Fibroblast of lung (primary cell): ENCODE measurements around the gene RNASE8. TPM values are rescaled to one million over a fixed set of nuclear protein-coding genes. Genes with fewer than 3 reads are reported as not detected.

Source experiments
- DNase-seq, 2 donors: peaks; one replicate each; pipeline versions ENCODE4 v3.0.0 to v3.0.0-alpha.2; 2010; ENCODE audit warnings: low read depth in 2 of 2
- H2AFZ ChIP-seq: 2 replicates; pipeline ENCODE4 v1.5.1; 2012; ENCODE audit warnings: low read length, control low read depth, inconsistent platforms
- H3K27ac ChIP-seq: 2 replicates; pipeline ENCODE4 v1.5.1; 2011; ENCODE audit warnings: low read length, control low read depth; ENCODE audit not compliant: insufficient read depth
- H3K27me3 ChIP-seq: 2 replicates; pipeline ENCODE4 v1.5.1; 2011; ENCODE audit warnings: mild to moderate bottlenecking, low read length; ENCODE audit not compliant: control insufficient read depth, insufficient read depth
- H3K36me3 ChIP-seq: 2 replicates; pipeline ENCODE4 v1.5.1; 2011; ENCODE audit warnings: low read length; ENCODE audit not compliant: control insufficient read depth, insufficient read depth
- H3K4me1 ChIP-seq: 2 replicates; pipeline ENCODE4 v1.5.1; 2011; ENCODE audit warnings: low read length; ENCODE audit not compliant: control insufficient read depth, insufficient read depth; ENCODE audit errors: extremely low read depth
- H3K4me2 ChIP-seq: 2 replicates; pipeline ENCODE4 v1.5.1; 2011; ENCODE audit warnings: low read length, control low read depth; ENCODE audit not compliant: insufficient read depth; ENCODE audit errors: extremely low read depth
- H3K4me3 ChIP-seq, 4 experiments: fragments of 200-600 bp in 1 of 4; sonication (generic) in 1 of 4; replicated peaks in 1 of 4; 2 replicates each; pipeline ENCODE4 v1.5.1; 2011 to 2016; ENCODE audit warnings: low read length in 4 of 4, low read depth in 3 of 4, mild to moderate bottlenecking in 3 of 4, control low read depth in 2 of 4, inconsistent platforms in 1 of 4, mixed read lengths in 1 of 4; ENCODE audit not compliant: insufficient read depth in 1 of 4; ENCODE audit errors: control extremely low read depth in 1 of 4
- H3K79me2 ChIP-seq: 2 replicates; pipeline ENCODE4 v1.5.1; 2012; ENCODE audit warnings: mild to moderate bottlenecking, low read length, inconsistent platforms; ENCODE audit not compliant: control insufficient read depth, insufficient read depth
- H3K9ac ChIP-seq: 2 replicates; pipeline ENCODE4 v1.5.1; 2011; ENCODE audit warnings: mild to moderate bottlenecking, low read length, control low read depth; ENCODE audit not compliant: insufficient read depth
- H3K9me3 ChIP-seq: 2 replicates; pipeline ENCODE4 v1.5.1; 2012; ENCODE audit warnings: low read depth, low read length; ENCODE audit not compliant: control insufficient read depth, insufficient read depth
- H4K20me1 ChIP-seq: 2 replicates; pipeline ENCODE4 v1.5.1; 2011; ENCODE audit warnings: low read length; ENCODE audit not compliant: control insufficient read depth, insufficient read depth; ENCODE audit errors: extremely low read depth
- CTCF ChIP-seq, 2 donors: IDR thresholded peaks in 1 of 2; conservative IDR thresholded peaks in 1 of 2; 1 replicate in 1 of 2; 2 replicates in 1 of 2; pipeline ENCODE4 v1.5.1; 2011 to 2012; ENCODE audit warnings: low read length in 2 of 2, control low read depth in 1 of 2, inconsistent platforms in 1 of 2, low read depth in 1 of 2, mild to moderate bottlenecking in 1 of 2
- EZH2 ChIP-seq: IDR thresholded peaks from 2 replicates; pipeline ENCODE4 v1.5.1; 2012; ENCODE audit warnings: low read length, control low read depth, mild to moderate bottlenecking; ENCODE audit errors: missing control alignments
- polyA plus RNA-seq, 2 donors: library from polyadenylated mRNA; depleted of rRNA in 1 of 2; stranded (reverse) in 1 of 2; unstranded in 1 of 2; fragments of >200 nt; gene quantifications; 2 replicates each; pipeline ENCODE4 v1.2.1, GENCODE V29; 2011 to 2012; ENCODE audit warnings: missing spikeins in 1 of 2
- total RNA-seq: library from RNA; depleted of rRNA; stranded (reverse); fragments of >200 nt; gene quantifications from 2 replicates; pipeline ENCODE4 v1.2.1, GENCODE V29; 2014

RNASE8 gene
- total and polyA plus RNA-seq, 2 donors (not counting 1 experiment from before 2014, with no cell fraction given): not detected

DNA sequence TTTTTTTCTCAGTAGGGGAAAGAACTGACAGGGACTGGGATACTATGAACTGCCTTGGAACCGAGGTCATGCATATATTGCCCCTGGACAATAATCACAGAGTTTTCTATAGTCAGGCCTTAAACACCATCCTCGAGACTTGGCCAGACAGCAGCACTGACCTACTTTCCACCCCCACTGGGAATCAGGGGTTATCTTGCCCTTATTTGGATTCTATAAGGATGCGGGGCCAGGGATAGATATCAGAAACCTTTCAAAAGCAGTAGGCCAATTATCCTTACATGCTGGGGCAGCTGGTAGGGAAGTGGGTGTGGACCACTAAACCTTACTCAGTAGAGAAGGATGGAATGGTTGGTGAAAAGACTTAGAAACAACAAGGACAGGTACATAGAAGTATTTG is 38.8 kb downstream of the RNASE8 start:
- Histone ChIP-seq H3K27me3 (no peaks in the 10 kb centered on the region), H3K36me3 (peaks cover 2% of the 10 kb centered on the region), H3K27ac (no peak overlapping the region), H3K9me3 (no peaks in the 10 kb centered on the region), H3K4me2 (no peak overlapping the region), H3K4me3 (no peak overlapping the region), H2AFZ (no peak overlapping the region), H4K20me1 (no peaks in the 10 kb centered on the region), H3K4me1 (peaks cover 3% of the 10 kb centered on the region), H3K9ac (no peak overlapping the region), H3K79me2 (no peaks in the 10 kb centered on the region)
- no peak for TF ChIP-seq EZH2
- no peak for TF ChIP-seq CTCF (conservative IDR thresholded peaks at IDR 0.05 in 1 of 2, IDR thresholded peaks at IDR 0.05 in 1 of 2; ENCODE audit: low read depth in 1 of 2, low read length in 2 of 2)
- no peak for DNase-seq

DNA sequence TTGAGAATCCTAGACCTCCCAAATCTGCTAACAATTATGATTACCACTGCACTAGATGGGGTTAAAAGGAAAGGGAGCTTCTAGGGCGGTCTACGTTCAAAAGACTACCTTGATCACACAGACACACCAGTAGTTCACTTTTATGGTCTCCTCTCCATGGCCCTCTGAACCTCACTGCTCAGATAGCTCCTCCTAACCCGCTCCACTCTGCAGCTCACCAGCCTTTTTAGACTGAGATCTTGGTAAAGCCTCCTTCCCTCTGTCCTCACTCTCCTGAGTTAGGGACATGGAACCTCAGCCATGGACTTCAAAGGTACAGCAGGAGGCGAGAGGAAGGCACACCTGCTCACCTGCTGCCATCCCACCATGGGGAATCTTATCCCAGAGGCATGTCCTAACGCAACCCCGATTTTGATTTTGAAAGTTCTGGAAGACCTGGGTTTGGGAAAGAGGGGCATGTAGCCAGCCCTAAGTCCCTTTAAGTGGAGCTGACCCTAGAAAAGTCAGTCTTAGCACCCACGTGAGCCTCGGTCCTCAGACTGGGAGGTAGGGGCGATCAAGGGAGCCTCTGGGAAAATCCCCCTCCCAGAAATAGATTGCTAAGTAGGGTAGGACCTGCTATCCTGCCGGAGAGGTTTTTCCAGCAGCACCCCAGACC is 39.5 kb downstream of the RNASE8 start:
- no peak overlapping the region for H3K4me2 ChIP-seq
- TF ChIP-seq CTCF (conservative IDR thresholded peaks at IDR 0.05 in 1 of 2, IDR thresholded peaks at IDR 0.05 in 1 of 2; ENCODE audit: low read depth in 1 of 2, low read length in 2 of 2) (no peak), EZH2 (no peak)
- no peak overlapping the region for H3K9ac ChIP-seq
- no peaks in the 10 kb centered on the region for H3K27me3 ChIP-seq
- no peak overlapping the region for H2AFZ ChIP-seq
- H3K79me2 ChIP-seq: no peaks in the 10 kb centered on the region
- H3K9me3 ChIP-seq: no peaks in the 10 kb centered on the region
- peak overlapping the region in 2 of 4 experiments; percentile 10 to 51 for H3K4me3 ChIP-seq
- H3K27ac ChIP-seq: no peak overlapping the region
- H3K36me3 ChIP-seq: peaks cover 1% of the 10 kb centered on the region
- peaks cover 3% of the 10 kb centered on the region for H3K4me1 ChIP-seq
- DNase-seq: no peak
- H4K20me1 ChIP-seq: no peaks in the 10 kb centered on the region

- TF ChIP-seq CTCF (conservative IDR thresholded peaks at IDR 0.05 in 1 of 2, IDR thresholded peaks at IDR 0.05 in 1 of 2; ENCODE audit: low read depth in 1 of 2, low read length in 2 of 2) (no peak), EZH2 (no peak)
- Histone ChIP-seq H3K36me3 (no peaks in the 10 kb centered on the region), H2AFZ (no peak overlapping the region), H3K27ac (no peak overlapping the region), H3K4me1 (peaks cover 3% of the 10 kb centered on the region), H3K79me2 (no peaks in the 10 kb centered on the region), H3K4me3 (peak overlapping the region in 1 of 4 experiments; percentile 51), H3K27me3 (no peaks in the 10 kb centered on the region), H4K20me1 (no peaks in the 10 kb centered on the region), H3K9ac (no peak overlapping the region), H3K9me3 (no peaks in the 10 kb centered on the region), H3K4me2 (no peak overlapping the region)
- DNase-seq: no peak
Measured at GRCh38 chr14:21097636-21098075, 40.0 kb downstream of the RNASE8 start.
